IMR-90 (cell line): ENCODE results near the gene ZDBF2. TPM values are rescaled to one million over a fixed set of nuclear protein-coding genes. Genes with fewer than 3 reads are reported as not detected.

Source experiments
- ATAC-seq: fragments of 200-7000 bp; cut with Tn5 transposase; 2 replicates; pipeline ENCODE4 v1.9.1; 2020; ENCODE audit warnings: low read depth, mild to moderate bottlenecking, moderate library complexity
- BruUV-seq: library from RNA; stranded (reverse); fragments of 400-500 nt; replicated peaks from 2 replicates; lab custom pipeline; 2021; lab: Mats Ljungman, UMichigan
- CTCF ChIA-PET: fragments of 300-600 bp; formaldehyde crosslinking; extraction: SDS; loops from one replicate; lab custom pipeline; 2021; ENCODE audit warnings: antibody characterized with exemption; lab: Yijun Ruan, JAX
- POLR2A ChIA-PET: fragments of 300-600 bp; sonication (Branson Sonifier 250); formaldehyde crosslinking; loops from one replicate; lab custom pipeline; 2022; ENCODE audit warnings: antibody characterized with exemption; ENCODE audit not compliant: unreplicated experiment; lab: Charles Lee
- DNase-seq: peaks from one replicate; pipeline ENCODE4 v3.0.0; 2013
- H2AFZ ChIP-seq: replicated peaks from 2 replicates; pipeline ENCODE3; 2013; ENCODE audit warnings: low read length, mild to moderate bottlenecking; ENCODE audit not compliant: poor library complexity
- H2AK5ac ChIP-seq: 2 replicates; pipeline ENCODE4 v1.6.1; 2013; ENCODE audit warnings: low read depth, low read length, inconsistent platforms
- H2AK9ac ChIP-seq: replicated peaks from 2 replicates; pipeline ENCODE3; 2013; ENCODE audit warnings: mild to moderate bottlenecking, low read depth, low read length, moderate library complexity; ENCODE audit not compliant: poor library complexity
- H2BK120ac ChIP-seq: 2 replicates; pipeline ENCODE4 v1.6.1; 2013; ENCODE audit warnings: low read depth, low read length, inconsistent platforms
- H2BK15ac ChIP-seq: 3 replicates; pipeline ENCODE4 v1.6.1; 2013; ENCODE audit warnings: low read depth, low read length, inconsistent platforms
- H2BK20ac ChIP-seq: 2 replicates; pipeline ENCODE4 v1.6.1; 2013; ENCODE audit warnings: low read depth, mild to moderate bottlenecking, inconsistent platforms, low read length, moderate library complexity
- H2BK5ac ChIP-seq: 2 replicates; pipeline ENCODE4 v1.6.1; 2013; ENCODE audit warnings: mild to moderate bottlenecking, low read depth, low read length, inconsistent platforms; ENCODE audit not compliant: poor library complexity, severe bottlenecking
- H3K14ac ChIP-seq: replicated peaks from 2 replicates; pipeline ENCODE4 v1.6.1; 2013; ENCODE audit warnings: low read depth, low read length, inconsistent platforms
- H3K18ac ChIP-seq: 2 replicates; pipeline ENCODE4 v1.6.1; 2013; ENCODE audit warnings: low read depth, low read length, control low read depth
- H3K23ac ChIP-seq: 2 replicates; pipeline ENCODE4 v1.6.1; 2013; ENCODE audit warnings: low read depth, low read length, inconsistent platforms
- H3K27ac ChIP-seq: 2 replicates; pipeline ENCODE4 v1.5.1; 2013; ENCODE audit warnings: mild to moderate bottlenecking, control low read depth, low read length; ENCODE audit not compliant: insufficient read depth
- H3K27me3 ChIP-seq: 2 replicates; pipeline ENCODE4 v1.6.1; 2013; ENCODE audit warnings: low read length; ENCODE audit not compliant: control insufficient read depth, insufficient read depth
- H3K36me3 ChIP-seq: 2 replicates; pipeline ENCODE4 v1.6.1; 2013; ENCODE audit warnings: low read length, mixed read lengths; ENCODE audit not compliant: control insufficient read depth, insufficient read depth
- H3K4ac ChIP-seq: 2 replicates; pipeline ENCODE4 v1.6.1; 2013; ENCODE audit warnings: low read depth, low read length, inconsistent platforms
- H3K4me1 ChIP-seq: 2 replicates; pipeline ENCODE4 v1.6.1; 2013; ENCODE audit warnings: low read length, mixed read lengths; ENCODE audit not compliant: control insufficient read depth, insufficient read depth
- H3K4me2 ChIP-seq: 2 replicates; pipeline ENCODE4 v1.6.1; 2013; ENCODE audit warnings: low read depth, mild to moderate bottlenecking, control low read depth, low read length, moderate library complexity
- H3K4me3 ChIP-seq: 2 replicates; pipeline ENCODE4 v1.5.1; 2013; ENCODE audit warnings: low read depth, mild to moderate bottlenecking, control low read depth, low read length, moderate library complexity; ENCODE audit not compliant: insufficient read depth
- H3K56ac ChIP-seq: 2 replicates; pipeline ENCODE4 v1.6.1; 2013; ENCODE audit warnings: low read length, inconsistent platforms; ENCODE audit not compliant: insufficient read depth; ENCODE audit errors: extremely low read depth
- H3K79me1 ChIP-seq, 2 experiments: 2 replicates each; pipeline ENCODE4 v1.6.1; 2013; ENCODE audit warnings: low read length in 2 of 2, inconsistent platforms in 1 of 2, low read depth in 1 of 2
- H3K9ac ChIP-seq: 2 replicates; pipeline ENCODE4 v1.6.1; 2013; ENCODE audit warnings: low read depth, low read length, control low read depth
- H3K9me1 ChIP-seq: 2 replicates; pipeline ENCODE4 v1.6.1; 2013; ENCODE audit warnings: low read length, inconsistent platforms; ENCODE audit not compliant: insufficient read depth
- H3K9me3 ChIP-seq: 2 replicates; pipeline ENCODE4 v1.6.1; 2013; ENCODE audit warnings: low read length; ENCODE audit not compliant: control insufficient read depth, insufficient read depth
- H4K20me1 ChIP-seq: 2 replicates; pipeline ENCODE4 v1.6.1; 2013; ENCODE audit warnings: low read length, inconsistent platforms; ENCODE audit not compliant: insufficient read depth
- H4K5ac ChIP-seq: 2 replicates; pipeline ENCODE4 v1.6.1; 2013; ENCODE audit warnings: mild to moderate bottlenecking, low read depth, low read length, control low read depth
- H4K8ac ChIP-seq, 2 experiments: 2 replicates each; pipeline ENCODE4 v1.6.1; 2013; ENCODE audit warnings: low read depth in 2 of 2, low read length in 2 of 2, control low read depth in 1 of 2, inconsistent platforms in 1 of 2
- H4K91ac ChIP-seq: 2 replicates; pipeline ENCODE4 v1.6.1; 2013; ENCODE audit warnings: low read depth, low read length, inconsistent platforms; ENCODE audit not compliant: insufficient read depth
- ELK1 ChIP-seq: fragments of 150-350 bp; IDR thresholded peaks from 2 replicates; pipeline ENCODE4 v1.6.1; 2016; ENCODE audit warnings: low read depth, mild to moderate bottlenecking, low read length, moderate library complexity, borderline replicate concordance
- WGBS, 2 experiments: methylation state at CpG; one replicate each; pipeline versions ENCODE4 v1.1.5 to v1.1.7; 2013; ENCODE audit warnings: missing lambda C conversion rate in 2 of 2; ENCODE audit not compliant: insufficient read length in 1 of 2; ENCODE audit errors: extremely low coverage in 2 of 2; 5-methylcytosine and 5-hydroxymethylcytosine counted together
- dilution Hi-C: fragments of 300-500 bp; cut with HindIII; formaldehyde crosslinking; loops from one replicate; pipeline ENCODE4 v1.14.3; 2018; ENCODE audit warnings: low sequenced_read_pairs; ENCODE audit not compliant: unreplicated experiment
- in situ Hi-C: fragments of 300-500 bp; cut with MboI; formaldehyde crosslinking; loops from 3 replicates; pipeline ENCODE4 v1.14.3; 2019; ENCODE audit warnings: low sequenced_read_pairs, inconsistent platforms, mixed read lengths
- intact Hi-C: fragments of 100-400 bp; cut with micrococcal nuclease; formaldehyde crosslinking; loops from 2 replicates; pipeline ENCODE4 v1.10.0; 2022
- polyA plus RNA-seq, 3 experiments: library from polyadenylated mRNA; depleted of rRNA; stranded (reverse); fragments of >200 nt; gene quantifications; 2 replicates each; pipeline ENCODE4 v1.2.3, GENCODE V29; 2012; ENCODE audit warnings: low replicate concordance in 1 of 3
- total RNA-seq: library from RNA; depleted of rRNA; stranded (reverse); fragments of >200 nt; gene quantifications from 2 replicates; pipeline ENCODE4 v1.2.3, GENCODE V29; 2012

The ZDBF2 gene
- total and polyA plus RNA-seq, 2 of the 4 experiments (the other 2 are of a cell fraction), result 1.9 to 10.2 TPM

GRCh38 chr2:206231669-206232286 lies 42.7 kb upstream of the ZDBF2 start:
- dilution Hi-C loops (no loop called here), intact Hi-C loops (no loop called here), in situ Hi-C loops (no loop called here)
- Histone ChIP-seq H4K5ac (no peak overlapping the region), H4K8ac (no peak overlapping the region), H3K79me1 (no peaks in the 10 kb centered on the region), H3K14ac (no peak overlapping the region), H3K18ac (no peak overlapping the region), H4K91ac (no peak overlapping the region), H3K9me3 (no peaks in the 10 kb centered on the region), H3K9me1 (no peaks in the 10 kb centered on the region), H2BK5ac (no peak overlapping the region), H3K27me3 (peaks cover 3% of the 10 kb centered on the region; the same call in 1 of the 2 replicates), H3K4ac (no peak overlapping the region), H2BK120ac (no peak overlapping the region), H2AK5ac (no peak overlapping the region), H4K20me1 (no peaks in the 10 kb centered on the region), H3K4me3 (no peak overlapping the region), H3K27ac (no peak overlapping the region), H3K4me2 (no peak overlapping the region), H3K36me3 (no peaks in the 10 kb centered on the region), H3K9ac (no peak overlapping the region), H2BK20ac (no peak overlapping the region), H3K23ac (no peak overlapping the region), H2AFZ (no peak overlapping the region), H2AK9ac (no peak overlapping the region), H2BK15ac (no peak overlapping the region), H3K56ac (no peak overlapping the region), H3K4me1 (no peaks in the 10 kb centered on the region)
- WGBS, 2 experiments, result no CpG with 5 or more reads among the region's 6 CpGs
- ATAC-seq, result no peak
- no TSS peak for BruUV-seq
- ChIA-PET POLR2A (no interaction called here), CTCF (no interaction called here)
- no peak for TF ChIP-seq ELK1
- no peak for DNase-seq
